Stomach (tissue), 4 donors: ENCODE results near the gene RAI14.

Experiments used
- CTCF ChIP-seq, 7 experiments: fragments of 450-650 bp in 4 of 7; fragments of 200-600 bp in 3 of 7; sonication (generic) in 3 of 7; IDR thresholded peaks; one replicate each; pipeline ENCODE4 v1.5.1; 2016 to 2019; ENCODE audit warnings: antibody characterized with exemption in 7 of 7, control low read depth in 2 of 7, mild to moderate bottlenecking in 1 of 7
- EP300 ChIP-seq: sonication (generic); formaldehyde crosslinking; IDR thresholded peaks from one replicate; pipeline ENCODE4 v1.6.1; 2017; ENCODE audit warnings: antibody characterized with exemption
- POLR2A ChIP-seq, 4 donors: fragments of 450-650 bp; IDR thresholded peaks; one replicate each; pipeline ENCODE4 v1.6.1; 2016; ENCODE audit warnings: antibody characterized with exemption in 4 of 4, control low read depth in 2 of 4, mild to moderate bottlenecking in 1 of 4, moderate library complexity in 1 of 4
- POLR2AphosphoS5 ChIP-seq, 3 donors: sonication (generic); formaldehyde crosslinking; IDR thresholded peaks; one replicate each; pipeline ENCODE4 v1.6.1; 2016; ENCODE audit warnings: antibody characterized with exemption in 3 of 3

DNA sequence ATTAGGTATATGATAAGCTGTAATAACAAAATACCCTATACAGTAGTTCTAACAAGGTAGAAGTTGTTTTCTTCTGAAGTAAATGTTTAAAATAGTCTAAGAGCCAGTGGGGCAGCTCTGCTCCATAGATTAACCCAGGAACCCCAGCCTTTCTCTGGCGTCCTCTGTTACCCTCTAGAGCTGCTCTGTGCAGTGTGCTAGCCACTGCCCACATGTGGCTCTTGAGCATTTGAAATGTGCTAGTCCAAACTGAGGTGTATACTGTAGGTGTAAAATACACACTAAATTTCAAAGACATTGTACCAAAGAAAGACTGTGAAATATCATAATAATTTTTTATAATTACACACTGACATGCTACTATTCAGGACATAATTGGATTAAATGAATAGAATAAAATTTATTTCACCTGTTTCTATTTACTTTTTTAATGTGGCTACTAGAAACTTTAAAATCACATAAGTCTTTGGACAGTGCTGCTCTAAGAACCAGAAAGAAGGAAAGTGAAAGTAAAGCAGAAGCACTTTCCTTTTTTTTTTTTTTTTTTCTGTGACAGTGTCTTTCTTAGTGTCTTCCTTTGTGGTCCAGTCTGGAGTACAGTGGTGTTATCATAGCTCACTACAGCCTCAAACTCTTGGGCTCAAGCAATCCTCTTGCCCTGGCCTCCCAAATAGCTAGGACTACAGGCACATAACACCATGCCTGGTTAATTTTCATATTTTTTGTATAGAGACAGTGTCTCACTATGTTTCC, 39.3 kb downstream of the RAI14 start:
- TF ChIP-seq CTCF (IDR thresholded peaks at IDR 0.05) (no peak), POLR2A (IDR thresholded peaks at IDR 0.05) (no peak), POLR2AphosphoS5 (IDR thresholded peaks at IDR 0.05) (no peak), EP300 (no peak)
